Lung (tissue), 12 donors: ENCODE measurements around the gene TMEM38A. TPM values are rescaled to one million over a fixed set of nuclear protein-coding genes. Genes with fewer than 3 reads are reported as not detected.

Experiments used
- ATAC-seq: fragments of 200-7000 bp; cut with Tn5 transposase; one replicate; pipeline ENCODE4 v1.9.1; 2020; ENCODE audit warnings: moderate number of reproducible peaks; ENCODE audit not compliant: insufficient read depth, low FRiP score
- DNase-seq, 3 donors: peaks; one replicate each; pipeline ENCODE4 v3.0.0-alpha.2; 2013 to 2017
- H3K27ac ChIP-seq, 2 donors: one replicate each; pipeline ENCODE4 v1.5.1; 2013; ENCODE audit warnings: mild to moderate bottlenecking in 2 of 2, moderate library complexity in 2 of 2, control low read depth in 1 of 2, inconsistent platforms in 1 of 2, low read depth in 1 of 2, low read length in 1 of 2
- H3K27me3 ChIP-seq, 3 donors: one replicate each; pipeline ENCODE4 v1.5.1; 2013; ENCODE audit warnings: low read length in 2 of 3; ENCODE audit not compliant: control insufficient read depth in 3 of 3, insufficient read depth in 3 of 3
- H3K36me3 ChIP-seq, 4 donors: one replicate each; pipeline ENCODE4 v1.5.1; 2013; ENCODE audit warnings: low read length in 4 of 4, mild to moderate bottlenecking in 1 of 4, moderate library complexity in 1 of 4; ENCODE audit not compliant: control insufficient read depth in 4 of 4, insufficient read depth in 4 of 4
- H3K4me1 ChIP-seq, 5 donors: one replicate each; pipeline ENCODE4 v1.5.1; 2013; ENCODE audit warnings: low read length in 5 of 5, mild to moderate bottlenecking in 2 of 5, moderate library complexity in 1 of 5; ENCODE audit not compliant: control insufficient read depth in 5 of 5, insufficient read depth in 5 of 5
- H3K4me3 ChIP-seq: one replicate; pipeline ENCODE4 v1.5.1; 2013; ENCODE audit warnings: mild to moderate bottlenecking, control low read depth, moderate library complexity
- H3K9ac ChIP-seq, 2 donors: one replicate each; pipeline ENCODE4 v1.5.1; 2013; ENCODE audit warnings: low read length in 2 of 2, control low read depth in 1 of 2; ENCODE audit not compliant: insufficient read depth in 1 of 2
- H3K9me3 ChIP-seq, 4 donors: one replicate each; pipeline ENCODE4 v1.5.1; 2013; ENCODE audit warnings: low read length in 3 of 4, mild to moderate bottlenecking in 1 of 4, moderate library complexity in 1 of 4; ENCODE audit not compliant: control insufficient read depth in 4 of 4, insufficient read depth in 3 of 4
- CTCF ChIP-seq: IDR thresholded peaks from 2 replicates; pipeline ENCODE4 v1.5.1; 2012; ENCODE audit warnings: mild to moderate bottlenecking; ENCODE audit errors: control extremely low read depth, extremely low read depth
- WGBS, 2 donors: extraction: QIAGEN DNeasy Blood & Tissue Kit; methylation state at CpG; one replicate each; pipeline ENCODE4 v1.1.7; 2013; 5-methylcytosine and 5-hydroxymethylcytosine counted together
- polyA plus RNA-seq, 2 donors: library from polyadenylated mRNA; stranded (reverse); fragments of 200-250 nt; gene quantifications; one replicate each; pipeline ENCODE4 v1.2.1, GENCODE V29; 2013
- total RNA-seq, 2 donors: library from RNA; depleted of rRNA in 1 of 2; stranded (reverse); fragments of >200 nt in 1 of 2; gene quantifications; one replicate each; pipeline ENCODE4 v1.2.1, GENCODE V29; 2014 to 2021
- donor health status: control.
- donor health status: control.
- donor health status: Bipolar disorder and iron deficiency.
- donor health status: healthy.
- donor health status: DM: yes; HTN: yes; CAD: no.

Gene TMEM38A
- total and polyA plus RNA-seq, 4 donors, result 3.6 to 6.2 (median 3.8) TPM

DNA sequence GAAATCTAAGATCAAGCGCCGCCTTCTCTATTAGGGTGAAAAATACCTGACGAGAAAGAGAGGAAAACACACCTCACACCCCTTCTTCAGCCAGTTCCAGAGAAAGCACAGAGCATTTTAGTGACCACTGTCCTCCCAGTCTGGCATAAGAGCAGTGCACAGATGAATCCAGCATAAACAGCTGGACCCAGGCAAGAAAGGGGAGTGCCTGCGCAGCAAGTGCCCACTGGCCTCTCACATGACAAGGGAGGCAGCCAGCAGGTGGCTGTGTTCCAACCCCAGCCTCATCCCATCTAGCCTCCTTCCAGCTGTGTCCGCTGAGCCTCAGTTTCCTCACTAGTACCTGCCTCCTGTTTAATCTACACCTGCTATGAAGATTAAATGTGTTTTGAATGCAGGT is 40.9 kb upstream of the TMEM38A start:
- no peak for DNase-seq
- H3K9me3 ChIP-seq, result no peaks in the 10 kb centered on the region
- no peak for ATAC-seq
- peaks cover 0 to 5% (median 0%) of the 10 kb centered on the region in 4 donors for H3K36me3 ChIP-seq
- no peak overlapping the region for H3K9ac ChIP-seq
- H3K27ac ChIP-seq, result peak overlapping the region in 1 of 2 donors; percentile 12
- 83 to 95% methylated on average over 5 of the region's 5 CpGs for WGBS, 2 donors
- H3K27me3 ChIP-seq, result no peaks in the 10 kb centered on the region
- H3K4me3 ChIP-seq, result no peak overlapping the region
- TF ChIP-seq CTCF, result no peak
- peaks cover 0 to 33% (median 0%) of the 10 kb centered on the region in 5 donors for H3K4me1 ChIP-seq

DNA sequence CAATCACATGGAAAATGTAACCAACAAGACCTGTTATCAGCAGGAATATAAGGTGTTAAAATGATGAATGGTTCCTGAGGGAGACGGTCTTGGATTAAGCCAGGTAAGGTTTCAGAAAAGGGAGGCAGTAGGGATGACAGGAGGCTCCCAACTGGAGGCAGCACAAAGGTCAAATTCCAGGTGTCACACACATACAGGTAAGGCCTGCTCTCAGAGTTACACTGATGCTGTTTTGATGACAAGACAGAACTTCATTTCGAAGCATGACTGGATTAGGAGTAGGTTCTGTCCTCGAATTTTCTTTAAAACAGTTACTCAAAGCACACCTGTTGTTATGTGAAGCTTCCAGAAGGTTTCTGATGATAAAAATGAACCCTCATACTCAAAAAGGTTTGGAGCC is 40.4 kb upstream of the TMEM38A start:
- H3K9ac ChIP-seq, result no peak overlapping the region
- ATAC-seq, result no peak
- DNase-seq, result no peak
- TF ChIP-seq CTCF, result no peak
- H3K4me3 ChIP-seq, result no peak overlapping the region
- no peaks in the 10 kb centered on the region for H3K27me3 ChIP-seq
- H3K4me1 ChIP-seq, result peaks cover 0 to 29% (median 2%) of the 10 kb centered on the region in 5 donors
- WGBS, 2 donors, result 73 to 88% methylated on average over 3 of the region's 3 CpGs
- H3K27ac ChIP-seq, result no peak overlapping the region
- H3K36me3 ChIP-seq, result peaks cover 0 to 5% (median 4%) of the 10 kb centered on the region in 4 donors
- no peaks in the 10 kb centered on the region for H3K9me3 ChIP-seq

GRCh38 chr19:16621165-16621800 is 39.7 kb upstream of the TMEM38A start:
- no peak overlapping the region for H3K27ac ChIP-seq
- H3K4me1 ChIP-seq, result peaks cover 3 to 30% (median 6%) of the 10 kb centered on the region in 5 donors
- no peaks in the 10 kb centered on the region for H3K27me3 ChIP-seq
- no peak overlapping the region for H3K9ac ChIP-seq
- H3K4me3 ChIP-seq, result no peak overlapping the region
- H3K36me3 ChIP-seq, result peaks cover 0 to 5% (median 4%) of the 10 kb centered on the region in 4 donors
- ATAC-seq, result no peak
- no peaks in the 10 kb centered on the region for H3K9me3 ChIP-seq
- TF ChIP-seq CTCF, result no peak
- DNase-seq, result no peak
- WGBS, 2 donors, result 74 to 83% methylated on average over 7 of the region's 7 CpGs
